ENCODE data around the gene IPCEF1. TPM values are rescaled to one million over a fixed set of nuclear protein-coding genes. Genes with fewer than 3 reads are reported as not detected.
A peak's percentile ranks its signal among the peaks of the same experiment; 100 is the strongest.

IPCEF1 gene
- polyA plus RNA-seq, 1 experiment = 0.35 TPM

DNA sequence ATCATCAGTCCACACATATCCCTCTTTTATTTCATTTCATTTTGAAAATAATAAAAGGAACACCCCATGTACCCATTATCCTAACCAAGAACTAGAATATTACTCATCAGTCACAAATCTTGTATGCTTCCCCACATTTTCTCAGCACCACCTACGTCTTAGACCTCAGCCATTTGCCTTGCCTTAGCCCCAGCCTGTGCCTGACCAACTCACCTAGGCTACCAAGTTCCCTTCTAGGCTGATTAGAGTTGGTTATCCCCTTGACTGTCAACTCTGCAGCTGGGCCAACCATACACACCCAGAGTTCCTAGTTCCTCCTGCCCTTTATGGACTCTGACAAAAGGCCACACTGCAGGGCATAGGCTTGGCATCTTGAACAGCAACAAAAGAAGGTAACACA, 33.4 kb upstream of the IPCEF1 start:
- POLR2A ChIA-PET = interaction anchor here (0.7 kb wide), 1 partner anchor 1315 kb away, joined by 3 read pairs; no protein-coding TSS in a partner anchor
- no peak for DNase-seq (ENCODE audit: low read depth, low spot score)
- Histone ChIP-seq H3K4me3 (ENCODE audit: low read depth, low read length) (no peak overlapping the region), H3K9me3 (ENCODE audit: control insufficient read depth, insufficient read depth, low read length) (no peaks in the 10 kb centered on the region), H3K27me3 (ENCODE audit: control insufficient read depth, insufficient read depth, low read length) (no peaks in the 10 kb centered on the region), H3K27ac (ENCODE audit: low read depth, low read length) (no peak overlapping the region)
- CTCF ChIA-PET = no interaction called here
- TF ChIP-seq, protein P1, sequence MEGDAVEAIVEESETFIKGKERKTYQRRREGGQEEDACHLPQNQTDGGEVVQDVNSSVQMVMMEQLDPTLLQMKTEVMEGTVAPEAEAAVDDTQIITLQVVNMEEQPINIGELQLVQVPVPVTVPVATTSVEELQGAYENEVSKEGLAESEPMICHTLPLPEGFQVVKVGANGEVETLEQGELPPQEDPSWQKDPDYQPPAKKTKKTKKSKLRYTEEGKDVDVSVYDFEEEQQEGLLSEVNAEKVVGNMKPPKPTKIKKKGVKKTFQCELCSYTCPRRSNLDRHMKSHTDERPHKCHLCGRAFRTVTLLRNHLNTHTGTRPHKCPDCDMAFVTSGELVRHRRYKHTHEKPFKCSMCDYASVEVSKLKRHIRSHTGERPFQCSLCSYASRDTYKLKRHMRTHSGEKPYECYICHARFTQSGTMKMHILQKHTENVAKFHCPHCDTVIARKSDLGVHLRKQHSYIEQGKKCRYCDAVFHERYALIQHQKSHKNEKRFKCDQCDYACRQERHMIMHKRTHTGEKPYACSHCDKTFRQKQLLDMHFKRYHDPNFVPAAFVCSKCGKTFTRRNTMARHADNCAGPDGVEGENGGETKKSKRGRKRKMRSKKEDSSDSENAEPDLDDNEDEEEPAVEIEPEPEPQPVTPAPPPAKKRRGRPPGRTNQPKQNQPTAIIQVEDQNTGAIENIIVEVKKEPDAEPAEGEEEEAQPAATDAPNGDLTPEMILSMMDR (IDR thresholded peaks at IDR 0.05; ENCODE audit: low read depth, low read length) = no peak

DNA sequence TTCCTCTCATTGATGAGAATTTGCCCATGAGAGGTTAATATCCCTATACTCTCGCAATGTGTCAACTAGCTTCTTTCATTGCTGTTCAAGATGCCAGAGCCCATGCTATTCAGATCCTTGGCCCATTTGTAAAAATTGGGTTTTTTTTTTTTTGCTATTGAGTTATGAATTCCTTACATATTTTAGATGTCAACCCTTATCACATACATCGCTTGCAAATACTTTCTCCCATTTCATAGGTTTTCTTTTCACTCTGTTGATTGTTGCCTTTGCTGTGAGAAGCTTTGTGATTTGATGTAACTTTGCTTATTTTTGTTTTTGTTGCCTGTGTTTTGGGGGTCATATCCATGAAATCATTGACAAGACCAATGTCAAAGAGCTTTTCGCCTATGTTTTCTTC, 32.2 kb upstream of the IPCEF1 start:
- DNase-seq (ENCODE audit: low read depth, low spot score) = no peak
- no peak overlapping the region for H3K27ac ChIP-seq (ENCODE audit: low read depth, low read length)
- H3K4me3 ChIP-seq (ENCODE audit: low read depth, low read length) = no peak overlapping the region
- H3K9me3 ChIP-seq (ENCODE audit: control insufficient read depth, insufficient read depth, low read length) = no peaks in the 10 kb centered on the region
- ChIA-PET CTCF (interaction anchor here (0.6 kb wide), 1 partner anchor 15 kb away, joined by 3 read pairs; no protein-coding TSS in a partner anchor), POLR2A (no interaction called here)
- no peaks in the 10 kb centered on the region for H3K27me3 ChIP-seq (ENCODE audit: control insufficient read depth, insufficient read depth, low read length)
- TF ChIP-seq, protein P1 (IDR thresholded peaks at IDR 0.05; ENCODE audit: low read depth, low read length) = no peak

DNA sequence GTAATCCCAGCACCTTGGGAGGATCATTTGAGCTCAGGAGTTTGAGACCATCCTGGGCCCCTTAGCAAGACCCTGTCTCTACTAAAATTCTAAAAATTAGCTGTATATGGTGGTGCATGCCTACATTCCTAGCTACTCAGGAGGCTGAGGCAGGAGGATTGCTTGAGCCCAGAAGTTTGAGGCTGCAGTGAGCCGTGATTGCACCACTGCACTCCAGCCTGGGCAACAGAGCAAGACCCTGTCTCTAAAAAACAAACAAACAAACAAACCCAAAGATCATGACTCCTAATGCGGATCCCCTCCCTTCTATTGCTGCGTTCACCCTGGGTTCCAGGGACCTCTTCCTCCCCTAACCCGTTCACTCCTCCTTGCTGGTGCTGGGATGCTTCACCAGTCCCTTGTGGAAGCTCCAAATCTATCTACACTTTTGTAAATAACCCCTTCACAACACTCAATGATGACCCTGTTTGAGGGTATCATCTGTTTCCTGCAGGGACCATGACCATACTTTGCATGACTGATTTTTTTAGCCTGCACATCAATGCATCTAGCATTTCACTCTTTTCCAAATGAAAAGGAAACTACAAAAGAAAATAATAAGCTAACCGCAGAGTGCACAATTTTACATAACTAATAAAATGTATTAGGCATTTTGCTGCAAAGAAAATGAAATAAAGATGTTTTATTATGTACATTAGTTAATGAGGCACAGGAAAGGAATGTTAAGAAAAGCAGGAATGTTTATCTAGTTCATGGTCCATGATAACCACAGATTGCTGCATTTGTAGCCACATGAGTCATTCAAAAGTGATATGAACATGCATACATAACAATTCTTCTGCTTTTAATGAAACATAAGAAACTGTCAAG, 30.5 kb upstream of the IPCEF1 start:
- ChIA-PET CTCF (interaction anchor here (0.5 to 1.4 kb wide), 2 partner anchors 110 to 123 kb away, joined by 3 to 5 read pairs; partner anchors contain the start of gene CNKSR3), POLR2A (interaction anchor here (0.6 to 0.7 kb wide), 4 partner anchors 15 to 1917 kb away, joined by 3 to 5 read pairs (median 3); no protein-coding TSS in a partner anchor)
- no peak overlapping the region for H3K4me3 ChIP-seq (ENCODE audit: low read depth, low read length)
- TF ChIP-seq, protein P1 (IDR thresholded peaks at IDR 0.05; ENCODE audit: low read depth, low read length) = no peak
- peaks cover 4% of the 10 kb centered on the region for H3K9me3 ChIP-seq (ENCODE audit: control insufficient read depth, insufficient read depth, low read length)
- no peaks in the 10 kb centered on the region for H3K27me3 ChIP-seq (ENCODE audit: control insufficient read depth, insufficient read depth, low read length)
- peak; percentile 71 for DNase-seq (ENCODE audit: low read depth, low spot score)
- peak overlapping the region; percentile 47 for H3K27ac ChIP-seq (ENCODE audit: low read depth, low read length)

DNA sequence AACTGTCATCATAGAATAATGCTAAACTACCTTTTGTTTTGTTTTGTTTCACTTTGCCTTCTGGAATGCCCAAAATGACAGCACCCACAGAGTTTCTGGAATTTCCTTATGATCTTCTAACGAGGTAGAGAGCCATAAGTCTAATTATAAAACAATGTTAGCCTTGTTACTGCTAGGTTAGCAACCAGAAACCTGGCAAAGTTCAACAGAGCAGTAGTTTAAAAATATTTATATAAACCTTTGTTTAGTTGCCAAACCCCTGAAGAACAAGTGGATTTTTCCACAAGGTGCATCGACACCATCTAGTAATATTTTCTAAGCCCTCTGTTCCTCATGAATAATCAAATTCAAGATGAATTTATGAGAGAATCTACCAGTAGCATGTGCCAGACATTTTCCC, 27.6 kb upstream of the IPCEF1 start:
- peaks cover 4% of the 10 kb centered on the region for H3K9me3 ChIP-seq (ENCODE audit: control insufficient read depth, insufficient read depth, low read length)
- ChIA-PET CTCF (no interaction called here), POLR2A (no interaction called here)

More for the DNA sequence above, 27.6 kb upstream of the IPCEF1 start:
- H3K27me3 ChIP-seq (ENCODE audit: control insufficient read depth, insufficient read depth, low read length) = no peaks in the 10 kb centered on the region
- TF ChIP-seq, protein P1 (IDR thresholded peaks at IDR 0.05; ENCODE audit: low read depth, low read length) = no peak
- no peak for DNase-seq (ENCODE audit: low read depth, low spot score)
- H3K4me3 ChIP-seq (ENCODE audit: low read depth, low read length) = no peak overlapping the region
- H3K27ac ChIP-seq (ENCODE audit: low read depth, low read length) = no peak overlapping the region

Data from AG04450 (cell line).